DMS153 treated with DMSO at 0.1 percent for 48 hours (cell line): ENCODE results near the gene ECSCR.
"Not testable (repeated sequence)": the region's sequence is repeated elsewhere in the genome, so short reads cannot be mapped to it uniquely, and the experiment has no call there.

Experiments
- DNase-seq: peaks from one replicate; lab custom pipeline; 2025; ENCODE audit not compliant: unreplicated experiment; lab: John Stamatoyannopoulos, UW

Gene ECSCR

GRCh38 chr5:139414581-139415130 is 47.9 kb downstream of the ECSCR start:
- DNase-seq: no peak

DNA sequence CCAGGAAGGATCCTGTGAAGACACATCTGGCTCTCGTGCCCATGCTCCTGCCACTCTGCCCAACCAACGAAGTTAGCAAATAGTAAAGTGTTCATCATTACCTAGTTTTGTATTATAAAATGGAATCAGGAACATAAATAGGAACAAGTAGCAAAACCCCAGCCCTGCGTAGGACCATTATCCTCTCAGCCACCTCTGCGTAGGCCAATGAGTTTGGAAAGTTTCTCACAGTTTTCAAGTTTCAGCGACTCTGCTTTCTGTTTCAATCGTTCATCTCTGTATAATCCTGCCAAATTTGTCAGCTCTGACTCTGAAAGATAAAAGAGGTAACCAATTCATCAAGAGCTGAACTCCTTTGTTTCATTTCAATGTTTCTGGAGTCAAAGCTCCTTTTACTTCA is 48.6 kb downstream of the ECSCR start:
- no peak for DNase-seq

DNA sequence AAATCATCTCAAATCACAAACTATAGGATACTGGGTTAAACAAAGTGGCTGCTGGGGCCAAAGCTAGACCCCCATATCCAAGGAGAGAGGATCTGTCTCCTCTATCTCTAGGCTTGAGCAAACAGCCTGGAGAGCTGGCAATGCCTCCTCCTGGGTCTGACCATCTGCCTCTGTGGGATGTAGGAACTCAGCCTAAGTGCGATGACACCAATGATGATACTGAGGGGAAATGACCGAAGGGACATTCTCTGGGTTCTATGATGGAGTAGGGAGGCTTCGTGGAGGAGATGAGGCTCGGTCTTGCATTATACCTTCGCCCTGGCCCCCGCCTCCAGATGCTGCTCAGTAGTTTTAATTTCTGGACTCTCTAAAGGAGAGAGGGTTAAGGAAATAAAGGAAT is 49.4 kb downstream of the ECSCR start:
- DNase-seq: no peak

DNA sequence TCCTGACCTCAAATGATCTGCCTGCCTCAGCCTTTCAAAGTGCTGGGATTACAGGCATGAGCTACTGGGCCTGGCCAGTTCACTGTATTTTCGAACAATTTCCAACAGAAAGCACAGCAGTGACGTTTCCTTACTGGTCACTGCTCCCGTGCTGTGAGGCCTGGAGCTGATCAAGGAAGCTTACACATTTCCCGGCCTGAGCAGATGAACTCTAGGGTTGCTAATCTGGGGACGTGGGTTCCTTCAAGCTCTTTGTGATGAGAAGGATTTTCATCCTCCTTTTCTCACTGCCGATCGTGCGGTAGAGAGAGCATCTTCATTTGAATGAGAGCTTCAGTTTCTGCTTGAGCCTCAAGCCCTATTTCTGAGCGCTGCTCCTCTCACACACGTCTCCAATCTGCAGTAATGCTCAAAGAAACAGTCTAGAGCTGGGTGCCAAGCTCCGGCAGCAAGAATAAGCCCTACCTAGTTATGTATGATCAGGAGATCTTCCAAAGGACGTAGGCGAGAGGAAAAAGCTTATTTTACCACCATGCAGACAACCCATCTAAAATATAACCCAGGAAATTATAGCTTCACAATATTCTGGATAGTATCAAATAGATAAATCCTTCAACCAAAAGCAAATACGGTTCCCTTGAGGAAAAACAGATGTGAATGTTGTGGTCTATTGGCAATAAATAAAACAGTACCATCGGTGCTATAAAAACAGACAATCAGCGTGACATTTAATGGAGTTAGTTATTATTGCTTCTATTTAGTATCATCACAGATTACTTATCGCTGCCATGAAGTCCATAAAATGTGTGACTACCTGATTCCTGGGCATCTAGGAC is 51.3 kb downstream of the ECSCR start:
- DNase-seq: no peak

- no peak for DNase-seq
These were observed 52.2 kb downstream of the ECSCR start for GRCh38 chr5:139410121-139410992.

GRCh38 chr5:139409116-139409515 is 53.4 kb downstream of the ECSCR start:
- not testable (repeated sequence) for DNase-seq

DNA sequence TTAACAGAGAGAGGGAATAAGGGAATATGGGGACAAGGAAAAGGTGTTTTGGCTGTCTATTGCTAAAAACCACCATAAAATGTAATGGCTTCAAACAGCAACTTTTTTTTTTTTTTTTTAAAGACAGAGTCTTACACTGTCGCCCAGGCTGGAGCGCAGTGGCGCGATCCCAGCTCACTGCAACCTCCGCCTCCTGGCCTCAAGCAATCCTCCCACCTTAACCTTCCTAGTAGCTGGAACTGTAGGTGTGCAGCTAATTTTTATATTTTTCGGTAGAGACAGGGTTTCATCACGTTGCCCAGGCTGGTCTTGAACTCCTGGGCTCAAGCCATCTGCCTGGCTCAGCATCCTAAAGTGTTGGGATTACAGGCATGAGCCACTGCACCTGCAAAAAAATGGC is 54.4 kb downstream of the ECSCR start:
- DNase-seq: no peak

DNA sequence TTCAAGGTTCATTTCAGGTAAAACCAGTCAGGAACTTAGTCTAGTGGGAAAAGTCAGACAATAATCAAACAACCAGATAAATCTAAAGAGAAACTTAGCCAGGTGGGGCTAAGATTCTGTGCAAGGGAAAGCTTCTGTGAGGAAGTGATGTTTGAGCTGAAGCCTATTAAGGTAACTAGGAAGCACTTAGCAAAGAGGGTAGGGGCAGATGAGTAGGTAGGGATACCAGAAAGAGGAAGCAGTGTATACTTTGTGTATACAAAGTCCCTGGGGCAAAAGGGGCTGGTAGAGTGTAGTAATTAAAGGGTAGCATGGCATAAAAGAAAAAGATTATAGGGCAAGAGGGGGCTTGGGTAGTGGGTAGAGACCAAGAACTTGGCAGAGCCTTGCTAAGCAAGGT is 55.0 kb downstream of the ECSCR start:
- DNase-seq: no peak

DNA sequence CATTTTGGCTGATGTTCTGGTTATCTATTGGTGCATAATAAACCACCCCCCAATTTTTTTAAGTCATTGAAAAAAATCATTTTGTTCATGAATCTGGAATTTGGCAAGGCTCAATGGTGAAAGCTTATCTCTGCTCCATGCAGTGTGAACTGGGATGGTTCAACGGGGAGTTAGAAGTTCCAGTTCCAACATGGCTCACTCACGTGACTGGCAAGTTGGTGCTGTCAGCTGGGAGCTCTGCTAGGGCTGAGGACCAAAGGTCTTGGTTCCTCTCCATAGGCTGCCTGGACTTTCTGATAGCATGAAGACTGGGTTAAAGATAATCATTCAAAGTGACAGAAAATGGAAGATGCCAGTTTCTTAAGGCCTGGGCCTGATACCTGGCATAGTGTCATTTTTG is 55.6 kb downstream of the ECSCR start:
- DNase-seq: no peak

DNA sequence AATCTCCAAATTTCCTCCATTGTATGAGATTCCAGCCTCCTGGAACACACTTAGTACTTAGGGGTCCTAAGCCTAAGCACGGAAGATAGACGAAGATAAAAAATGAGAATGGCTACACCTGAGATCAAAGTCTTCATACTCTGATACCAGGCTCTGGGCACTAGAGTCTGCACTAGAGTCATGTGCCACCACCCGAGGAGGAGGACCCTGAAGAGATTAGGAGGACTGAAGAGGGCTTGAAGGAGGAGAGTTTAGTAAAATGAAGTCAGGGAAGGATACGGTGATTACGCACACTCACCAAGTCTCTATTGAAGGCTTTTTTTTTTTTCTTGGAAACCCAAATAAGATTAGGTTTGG is 58.1 kb downstream of the ECSCR start:
- no peak for DNase-seq

DNA sequence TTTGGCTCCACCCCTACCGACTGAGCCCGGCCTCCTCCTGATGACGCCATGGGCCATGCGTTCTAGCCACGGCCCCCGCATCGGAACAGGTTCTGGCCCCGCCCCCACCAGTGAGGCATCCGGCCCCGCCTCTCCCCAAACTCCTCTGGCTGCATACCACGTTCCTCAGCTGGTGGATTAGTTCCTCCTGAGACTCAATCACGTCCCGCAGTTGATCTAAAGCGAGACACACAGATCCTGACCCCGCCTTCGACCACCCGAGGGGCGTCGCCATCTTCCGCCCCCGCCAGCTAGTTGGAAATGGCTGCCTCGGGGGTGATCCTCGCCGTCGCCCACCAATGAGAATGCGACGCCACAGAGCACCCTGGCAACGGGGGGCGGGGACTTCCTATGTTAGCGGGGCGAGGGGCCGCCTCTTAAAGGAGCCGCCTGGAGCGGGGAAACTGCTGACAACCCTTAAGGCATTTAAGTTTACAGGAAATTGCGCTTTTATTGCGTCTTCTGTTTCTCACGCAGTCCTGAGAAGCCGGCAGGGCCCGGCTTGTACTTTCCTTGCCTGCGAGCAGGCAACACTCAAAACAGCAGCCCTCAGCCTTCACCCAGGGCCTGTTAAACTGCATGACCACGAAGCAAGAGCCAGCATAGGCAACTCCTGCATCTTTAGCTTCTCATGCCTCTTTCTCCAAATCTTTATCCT is 58.6 kb downstream of the ECSCR start, which contains the start of gene SPATA24:
SPATA24 (minus strand) TSS at position 303 of the 697 bp plus-strand sequence; CDS start at position 274, 29 bp downstream.
- DNase-seq: peak; percentile 77

- DNase-seq: no peak
These were observed 59.1 kb downstream of the ECSCR start for GRCh38 chr5:139403418-139403786.

DNA sequence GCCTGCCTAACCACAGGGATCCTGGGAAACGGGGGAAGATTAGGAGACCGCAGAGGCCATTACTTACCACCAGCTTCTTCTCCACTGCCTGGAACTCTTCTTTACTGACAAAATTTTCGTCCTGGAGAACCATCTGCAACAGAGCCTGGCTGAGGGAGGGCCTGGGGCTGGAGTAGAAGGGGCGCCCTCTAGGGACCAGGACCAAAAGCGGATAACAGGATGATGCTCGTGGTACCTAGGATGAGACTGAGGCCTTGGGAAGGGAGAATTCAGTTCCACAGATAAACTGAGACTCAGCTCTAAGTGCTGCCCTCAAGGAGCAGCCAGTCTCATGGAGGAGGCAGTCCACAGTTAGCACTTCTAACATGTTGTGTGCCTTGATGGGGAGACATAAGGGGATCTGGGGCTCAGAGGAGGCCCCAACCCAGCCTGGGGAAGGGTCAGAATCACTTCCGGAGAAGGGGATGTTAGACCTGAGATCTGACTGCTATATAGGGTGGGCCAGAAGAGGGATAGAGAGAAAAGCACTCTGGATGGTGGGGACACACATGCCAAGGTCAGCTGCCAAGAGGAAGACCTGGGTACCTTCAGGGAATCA is 59.9 kb downstream of the ECSCR start:
- no peak for DNase-seq

DNA sequence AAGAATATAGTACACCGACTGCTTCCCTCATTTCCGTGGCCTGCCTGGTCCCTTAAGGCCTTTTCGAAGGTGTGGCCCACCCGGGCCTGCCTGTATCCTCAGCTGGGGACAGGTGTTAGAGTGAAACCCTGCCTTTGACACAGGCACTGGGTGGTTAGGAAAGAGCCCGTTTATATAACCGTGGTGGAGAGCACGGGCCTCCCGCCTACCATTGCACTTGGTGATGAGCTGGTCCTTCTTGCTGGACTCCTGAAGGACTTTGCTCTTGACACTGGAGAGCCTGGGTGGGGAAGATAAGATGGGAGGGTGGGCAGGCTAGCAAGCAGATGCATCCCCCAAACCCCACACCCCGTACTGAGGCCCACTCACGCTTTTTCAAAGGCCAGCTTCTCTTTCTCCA is 61.0 kb downstream of the ECSCR start:
- no peak for DNase-seq

DNA sequence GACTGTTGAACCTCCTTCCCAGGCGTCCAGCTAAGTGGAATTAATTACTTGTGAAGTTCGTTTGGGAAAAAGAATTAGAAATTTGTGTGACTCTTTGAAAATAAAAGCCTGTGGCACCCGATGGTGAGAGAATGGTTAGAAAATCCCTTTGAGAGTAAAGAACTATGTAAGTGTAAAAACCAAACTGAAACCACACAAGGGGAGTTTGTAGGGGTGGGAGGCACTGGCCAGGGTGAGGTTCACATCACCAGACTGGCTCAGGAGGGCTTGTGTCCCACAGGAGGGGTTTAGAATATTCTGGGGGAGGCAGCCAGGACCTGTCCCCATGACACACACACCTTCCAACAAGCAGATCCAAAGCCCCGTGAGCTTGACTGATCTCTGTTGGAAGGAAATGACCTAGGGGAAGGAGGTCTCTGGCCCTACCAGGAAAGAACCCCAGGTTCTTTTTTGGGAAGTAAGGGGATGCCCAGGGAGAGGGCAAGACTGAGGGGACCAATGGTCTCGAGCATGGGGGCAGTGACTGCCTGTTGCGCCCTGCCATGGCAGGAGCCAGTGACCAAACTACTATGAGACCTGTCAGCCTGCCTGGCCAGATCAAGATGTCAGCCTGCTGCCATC is 62.9 kb downstream of the ECSCR start:
- no peak for DNase-seq
